Stromal cell of bone marrow (primary cell): ENCODE data around the gene PTTG1.
A peak's percentile ranks its signal among the peaks of the same experiment; 100 is the strongest.

ENCODE experiments used
- DNase-seq: peaks from one replicate; pipeline ENCODE4 v3.0.0-alpha.2; 2012; ENCODE audit warnings: low read depth

PTTG1 gene

GRCh38 chr5:160455600-160455999 is 33.9 kb downstream of the PTTG1 start:
- DNase-seq: no peak

GRCh38 chr5:160456480-160457177 is 35.0 kb downstream of the PTTG1 start:
- no peak for DNase-seq

- no peak for DNase-seq
Observed at GRCh38 chr5:160457252-160457651, 35.6 kb downstream of the PTTG1 start.

GRCh38 chr5:160458806-160459800 is 37.4 kb downstream of the PTTG1 start:
- no peak for DNase-seq

- DNase-seq: no peak
Observed at GRCh38 chr5:160460377-160461049, 38.9 kb downstream of the PTTG1 start.

GRCh38 chr5:160461378-160461777 is 39.7 kb downstream of the PTTG1 start:
- DNase-seq: no peak

GRCh38 chr5:160462167-160462566 is 40.5 kb downstream of the PTTG1 start:
- no peak for DNase-seq

- no peak for DNase-seq
Observed at GRCh38 chr5:160463227-160463626, 41.6 kb downstream of the PTTG1 start.

GRCh38 chr5:160463740-160464465 is 42.2 kb downstream of the PTTG1 start:
- DNase-seq: no peak

- DNase-seq: no peak
Observed at GRCh38 chr5:160464466-160464797, 42.8 kb downstream of the PTTG1 start.

GRCh38 chr5:160466116-160466515 is 44.5 kb downstream of the PTTG1 start:
- DNase-seq: no peak

- no peak for DNase-seq
Observed at GRCh38 chr5:160466889-160467554, 45.4 kb downstream of the PTTG1 start.

- DNase-seq: peak; percentile 42
Observed at GRCh38 chr5:160467555-160468362, 46.1 kb downstream of the PTTG1 start.

GRCh38 chr5:160468363-160468975 is 46.8 kb downstream of the PTTG1 start:
- no peak for DNase-seq

- no peak for DNase-seq
Observed at GRCh38 chr5:160469156-160470144, 47.8 kb downstream of the PTTG1 start.

GRCh38 chr5:160470437-160471361 is 49.0 kb downstream of the PTTG1 start:
- peak; percentile 54 for DNase-seq

- DNase-seq: no peak
Observed at GRCh38 chr5:160471761-160472160, 50.1 kb downstream of the PTTG1 start.

- DNase-seq: no peak
Observed at GRCh38 chr5:160472482-160472881, 50.8 kb downstream of the PTTG1 start.
